Spleen (tissue), 11 donors: ENCODE results near the gene TMBIM4. TPM values are rescaled to one million over a fixed set of nuclear protein-coding genes. Genes with fewer than 3 reads are reported as not detected.

ENCODE experiments used
- DNase-seq: peaks from one replicate; pipeline ENCODE4 v3.0.0-alpha.2; 2020
- H3K27ac ChIP-seq, 8 donors: fragments of 200-600 bp; sonication (generic) in 7 of 8; 1 replicate in 4 of 8; 2 replicates in 4 of 8; pipeline versions ENCODE4 v1.5.0 to v1.8.0; 2016 to 2021; ENCODE audit warnings: inconsistent platforms in 4 of 8, mild to moderate bottlenecking in 4 of 8, moderate library complexity in 1 of 8
- H3K27me3 ChIP-seq, 7 donors: fragments of 200-600 bp; sonication (generic) in 6 of 7; replicated peaks in 1 of 7; 1 replicate in 4 of 7; 2 replicates in 3 of 7; pipeline versions ENCODE4 v1.5.0 to v1.8.0; 2016 to 2021; ENCODE audit warnings: inconsistent platforms in 3 of 7, mild to moderate bottlenecking in 1 of 7
- H3K36me3 ChIP-seq, 6 donors: fragments of 200-600 bp; sonication (generic) in 5 of 6; 1 replicate in 4 of 6; 2 replicates in 2 of 6; pipeline versions ENCODE4 v1.5.0 to v1.8.0; 2016 to 2021; ENCODE audit warnings: inconsistent platforms in 2 of 6
- H3K4me1 ChIP-seq, 6 donors: fragments of 200-600 bp; sonication (generic) in 5 of 6; 1 replicate in 3 of 6; 2 replicates in 3 of 6; pipeline versions ENCODE4 v1.5.0 to v1.8.0; 2016 to 2021; ENCODE audit warnings: inconsistent platforms in 3 of 6
- H3K4me3 ChIP-seq, 8 donors: fragments of 200-600 bp; sonication (generic) in 7 of 8; 1 replicate in 4 of 8; 2 replicates in 4 of 8; pipeline versions ENCODE4 v1.5.0 to v1.8.0; 2016 to 2021; ENCODE audit warnings: inconsistent platforms in 4 of 8, mild to moderate bottlenecking in 4 of 8, moderate library complexity in 2 of 8
- H3K9me3 ChIP-seq, 8 donors: fragments of 200-600 bp; sonication (generic) in 7 of 8; 1 replicate in 4 of 8; 2 replicates in 4 of 8; pipeline versions ENCODE4 v1.5.0 to v1.8.0; 2016 to 2021; ENCODE audit warnings: inconsistent platforms in 4 of 8
- CTCF ChIP-seq, 11 experiments: fragments of 200-600 bp in 7 of 11; fragments of 450-650 bp in 4 of 11; sonication (generic) in 4 of 11; IDR thresholded peaks in 8 of 11; conservative IDR thresholded peaks in 3 of 11; 1 replicate in 7 of 11; 2 replicates in 4 of 11; pipeline versions ENCODE4 v1.4.0 to v1.8.0; 2016 to 2021; ENCODE audit warnings: antibody characterized with exemption in 11 of 11, inconsistent platforms in 4 of 11, mild to moderate bottlenecking in 1 of 11
- POLR2A ChIP-seq, 3 donors: fragments of 450-650 bp; IDR thresholded peaks; one replicate each; pipeline ENCODE4 v1.5.1; 2017; ENCODE audit warnings: antibody characterized with exemption in 3 of 3, mild to moderate bottlenecking in 1 of 3
- POLR2AphosphoS5 ChIP-seq, 3 donors: sonication (generic); formaldehyde crosslinking; IDR thresholded peaks; one replicate each; pipeline ENCODE4 v1.5.1; 2017; ENCODE audit warnings: antibody characterized with exemption in 3 of 3
- WGBS, 5 donors: extraction: QIAGEN DNeasy Blood & Tissue Kit in 3 of 5; methylation state at CpG; one replicate each; pipeline versions ENCODE4 v1.1.5 to v1.1.7; 2013 to 2018; 5-methylcytosine and 5-hydroxymethylcytosine counted together
- intact Hi-C: fragments of 100-400 bp; cut with DNase I; formaldehyde crosslinking; loops from one replicate; pipeline ENCODE4 v1.15.0; 2023; ENCODE audit warnings: low total_unique reads
- polyA plus RNA-seq, 3 donors: library from polyadenylated mRNA; stranded (reverse); fragments of 200-250 nt; gene quantifications; one replicate each; pipeline ENCODE4 v1.2.1, GENCODE V29; 2013
- total RNA-seq, 7 donors: library from RNA; depleted of rRNA in 3 of 7; stranded (reverse); fragments of >200 nt in 3 of 7; fragmentation: NEBNext Ultra II Directional in 4 of 7; extraction: Animal tissue kit (Norgen Biotek cat#: 25700) in 4 of 7; gene quantifications; one replicate each; pipeline versions ENCODE4 v1.1.0 to v1.2.1, GENCODE V29; 2016 to 2021
- donor health status: healthy with polysubstance abuse.
- donor health status: DM: no; HTN: no; CAD: no; lungs with moderate emphysema.
- donor health status: DM: no; HTN: no; CAD: no.
- donor health status: Bipolar disorder and iron deficiency.
- donor health status: healthy.
- donor health status: DM: no; HTN: no; CAD: no.
- donor health status: DM: yes; HTN: yes; CAD: no.

TMBIM4 gene
- total and polyA plus RNA-seq, 10 donors: 93.4 to 257 (median 132) TPM

GRCh38 chr12:66194122-66194521 lies 24.3 kb upstream of the TMBIM4 start:
- no peak overlapping the region for H3K4me3 ChIP-seq
- peaks cover 19 to 96% (median 65%) of the 10 kb centered on the region in 6 donors for H3K4me1 ChIP-seq
- H3K27ac ChIP-seq: peak overlapping the region in 7 of 8 donors; percentile 11 to 99 (median 38)
- H3K27me3 ChIP-seq: peaks cover 0 to 12% (median 0%) of the 10 kb centered on the region in 7 donors
- peaks cover 0 to 28% (median 0%) of the 10 kb centered on the region in 6 donors for H3K36me3 ChIP-seq
- DNase-seq: no peak
- no peak for TF ChIP-seq POLR2A (IDR thresholded peaks at IDR 0.05)
- TF ChIP-seq POLR2AphosphoS5 (IDR thresholded peaks at IDR 0.05): no peak
- TF ChIP-seq CTCF (IDR thresholded peaks at IDR 0.05 in 8 of 11, conservative IDR thresholded peaks at IDR 0.05 in 3 of 11): no peak
- H3K9me3 ChIP-seq: no peaks in the 10 kb centered on the region
- 83 to 91% (median 85%) methylated on average over 2 of the region's 2 CpGs for WGBS, 5 donors
- intact Hi-C loops: no loop called here

DNA sequence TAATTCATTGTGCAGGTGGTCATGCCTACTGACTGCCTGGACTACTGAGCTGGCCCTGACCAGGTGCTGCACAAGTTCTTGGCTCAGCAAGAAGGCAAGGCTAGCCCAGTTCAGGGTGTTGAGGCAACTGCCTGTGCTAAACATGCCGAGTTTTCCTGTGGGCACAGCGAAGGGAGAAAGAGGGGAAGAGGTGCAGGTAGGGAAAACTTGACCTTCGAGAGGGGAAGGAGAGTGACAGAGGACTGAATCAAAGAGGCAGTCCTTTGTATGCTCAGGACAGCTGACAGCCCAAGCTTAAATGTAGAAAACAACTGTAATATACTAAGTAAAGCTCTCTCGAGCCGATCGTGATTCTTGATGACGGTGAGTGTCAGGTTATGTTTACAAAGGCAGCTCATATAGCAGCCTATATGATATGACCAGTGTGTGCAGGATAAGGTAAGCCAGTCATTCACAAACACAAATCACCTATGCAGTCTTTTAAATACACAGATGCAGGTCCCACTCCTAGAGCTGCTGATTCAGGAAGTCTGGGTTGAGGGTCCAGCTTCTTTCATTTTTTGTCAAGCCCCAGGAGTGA lies 21.8 kb upstream of the TMBIM4 start:
- peaks cover 0 to 28% (median 0%) of the 10 kb centered on the region in 7 donors for H3K27me3 ChIP-seq
- intact Hi-C loops: no loop called here
- peaks cover 0 to 20% (median 0%) of the 10 kb centered on the region in 6 donors for H3K36me3 ChIP-seq
- H3K4me3 ChIP-seq: peak overlapping the region in 5 of 8 donors; percentile 50 to 71 (median 52)
- H3K9me3 ChIP-seq: no peaks in the 10 kb centered on the region
- TF ChIP-seq POLR2A (IDR thresholded peaks at IDR 0.05) (no peak), POLR2AphosphoS5 (IDR thresholded peaks at IDR 0.05) (no peak), CTCF (IDR thresholded peaks at IDR 0.05 in 8 of 11, conservative IDR thresholded peaks at IDR 0.05 in 3 of 11) (no peak)
- WGBS, 5 donors: 55 to 73% (median 62%) methylated on average over 7 of the region's 7 CpGs
- peak overlapping the region in 6 of 8 donors; percentile 90 to 99 (median 94) for H3K27ac ChIP-seq
- no peak for DNase-seq
- peaks cover 17 to 95% (median 57%) of the 10 kb centered on the region in 6 donors for H3K4me1 ChIP-seq

DNA sequence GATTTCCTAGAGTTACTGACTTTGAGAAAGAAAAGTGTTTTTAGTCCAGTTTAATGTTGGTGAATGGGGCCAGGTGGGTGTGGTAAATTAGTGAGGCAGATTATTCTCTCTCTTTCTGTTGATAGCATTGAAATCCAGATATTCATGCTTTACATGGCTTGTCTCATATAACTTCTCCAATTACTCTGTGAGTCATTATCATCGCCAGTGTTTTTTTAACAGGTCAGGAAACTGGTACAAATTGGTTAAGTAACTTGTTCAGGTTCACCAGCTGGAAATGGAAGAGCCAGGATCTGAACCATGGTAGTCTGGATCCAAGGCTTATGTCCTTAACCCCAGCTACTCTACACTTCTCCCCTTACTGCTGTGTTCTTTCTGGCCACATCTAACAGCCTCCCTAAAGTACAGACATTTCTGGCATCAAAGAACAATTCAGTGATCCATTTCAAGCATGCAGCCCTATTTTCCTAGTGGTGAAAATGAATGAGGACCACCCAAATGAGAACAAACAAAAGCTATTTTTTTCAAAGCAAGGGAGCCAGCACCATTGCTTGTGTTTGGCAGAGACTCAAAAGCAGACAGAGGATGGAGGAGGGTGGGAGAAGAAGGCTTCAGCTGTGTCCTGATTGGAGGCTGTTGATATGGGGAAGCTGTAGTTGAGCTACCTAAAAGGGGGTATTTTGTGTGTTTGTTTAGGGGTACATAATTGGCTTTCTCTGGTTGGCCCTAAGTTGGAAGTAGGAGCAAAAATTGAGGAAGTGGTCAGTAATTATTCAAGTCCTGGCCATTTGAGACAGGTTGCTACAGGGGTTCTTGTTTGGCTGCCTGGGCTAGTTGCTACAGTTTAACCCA lies 20.9 kb upstream of the TMBIM4 start:
- TF ChIP-seq POLR2AphosphoS5 (IDR thresholded peaks at IDR 0.05) (peak in 1 of 3 donors; percentile 52), POLR2A (IDR thresholded peaks at IDR 0.05) (no peak)
- intact Hi-C loops: no loop called here
- no peak for DNase-seq
- Histone ChIP-seq H3K27ac (peak overlapping the region; percentile 88 to 99 (median 94)), H3K27me3 (peaks cover 0 to 28% (median 0%) of the 10 kb centered on the region in 7 donors), H3K9me3 (no peaks in the 10 kb centered on the region), H3K4me1 (peaks cover 12 to 88% (median 49%) of the 10 kb centered on the region in 6 donors), H3K36me3 (peaks cover 0 to 19% (median 0%) of the 10 kb centered on the region in 6 donors), H3K4me3 (peak overlapping the region; percentile 32 to 71 (median 52))
- 23 to 43% (median 41%) methylated on average over 1 of the region's 1 CpG for WGBS, 5 donors

DNA sequence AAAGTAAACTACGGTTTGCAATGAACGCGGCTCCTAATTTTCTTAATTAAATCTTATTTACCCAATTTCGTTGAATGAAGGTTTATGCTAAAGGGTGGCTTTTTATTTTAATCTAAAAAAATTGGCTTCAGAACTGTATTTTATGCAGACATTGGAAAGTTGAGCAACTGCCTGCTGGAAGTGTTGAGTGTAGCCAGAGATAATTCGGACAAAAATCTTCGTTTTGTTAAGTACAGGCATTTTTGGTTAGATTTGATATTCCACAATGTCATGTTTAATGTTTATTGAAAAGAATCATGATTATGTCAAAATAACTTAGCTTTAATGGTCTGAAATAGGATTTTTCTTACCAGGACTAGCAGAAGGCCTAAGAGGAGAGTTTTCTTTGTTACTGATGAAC lies 20.1 kb upstream of the TMBIM4 start:
- Histone ChIP-seq H3K27ac (peak overlapping the region; percentile 88 to 99 (median 94)), H3K36me3 (peaks cover 0 to 11% (median 0%) of the 10 kb centered on the region in 6 donors), H3K4me1 (peaks cover 6 to 80% (median 40%) of the 10 kb centered on the region in 6 donors), H3K27me3 (peaks cover 0 to 28% (median 0%) of the 10 kb centered on the region in 7 donors), H3K9me3 (no peaks in the 10 kb centered on the region), H3K4me3 (peak overlapping the region; percentile 32 to 71 (median 52))
- no peak for TF ChIP-seq POLR2A (IDR thresholded peaks at IDR 0.05)
- TF ChIP-seq CTCF (IDR thresholded peaks at IDR 0.05 in 8 of 11, conservative IDR thresholded peaks at IDR 0.05 in 3 of 11): no peak
- TF ChIP-seq POLR2AphosphoS5 (IDR thresholded peaks at IDR 0.05): no peak
- 33 to 56% (median 36%) methylated on average over 6 of the region's 6 CpGs for WGBS, 5 donors
- intact Hi-C loops: no loop called here
- no peak for DNase-seq
